ENCODE results near the gene NKIRAS1.

GRCh38 chr3:23919628-23920027, 2.8 kb upstream of the NKIRAS1 start:
- TF ChIP-seq CTCF (IDR thresholded peaks at IDR 0.05; ENCODE audit: low read depth, low read length) (no peak), EZH2phosphoT487 (IDR thresholded peaks at IDR 0.05; ENCODE audit: low read depth) (no peak)
